HG03342 (cell line): Measurements from ENCODE around the gene ARHGAP33.

Experiments used
- ATAC-seq: cut with Tn5 transposase; IDR thresholded peaks from one replicate; pipeline ENCODE4 v1.9.1; 2021; ENCODE audit warnings: mild to moderate bottlenecking, moderate library complexity; ENCODE audit not compliant: unreplicated experiment

The ARHGAP33 gene, protein sequence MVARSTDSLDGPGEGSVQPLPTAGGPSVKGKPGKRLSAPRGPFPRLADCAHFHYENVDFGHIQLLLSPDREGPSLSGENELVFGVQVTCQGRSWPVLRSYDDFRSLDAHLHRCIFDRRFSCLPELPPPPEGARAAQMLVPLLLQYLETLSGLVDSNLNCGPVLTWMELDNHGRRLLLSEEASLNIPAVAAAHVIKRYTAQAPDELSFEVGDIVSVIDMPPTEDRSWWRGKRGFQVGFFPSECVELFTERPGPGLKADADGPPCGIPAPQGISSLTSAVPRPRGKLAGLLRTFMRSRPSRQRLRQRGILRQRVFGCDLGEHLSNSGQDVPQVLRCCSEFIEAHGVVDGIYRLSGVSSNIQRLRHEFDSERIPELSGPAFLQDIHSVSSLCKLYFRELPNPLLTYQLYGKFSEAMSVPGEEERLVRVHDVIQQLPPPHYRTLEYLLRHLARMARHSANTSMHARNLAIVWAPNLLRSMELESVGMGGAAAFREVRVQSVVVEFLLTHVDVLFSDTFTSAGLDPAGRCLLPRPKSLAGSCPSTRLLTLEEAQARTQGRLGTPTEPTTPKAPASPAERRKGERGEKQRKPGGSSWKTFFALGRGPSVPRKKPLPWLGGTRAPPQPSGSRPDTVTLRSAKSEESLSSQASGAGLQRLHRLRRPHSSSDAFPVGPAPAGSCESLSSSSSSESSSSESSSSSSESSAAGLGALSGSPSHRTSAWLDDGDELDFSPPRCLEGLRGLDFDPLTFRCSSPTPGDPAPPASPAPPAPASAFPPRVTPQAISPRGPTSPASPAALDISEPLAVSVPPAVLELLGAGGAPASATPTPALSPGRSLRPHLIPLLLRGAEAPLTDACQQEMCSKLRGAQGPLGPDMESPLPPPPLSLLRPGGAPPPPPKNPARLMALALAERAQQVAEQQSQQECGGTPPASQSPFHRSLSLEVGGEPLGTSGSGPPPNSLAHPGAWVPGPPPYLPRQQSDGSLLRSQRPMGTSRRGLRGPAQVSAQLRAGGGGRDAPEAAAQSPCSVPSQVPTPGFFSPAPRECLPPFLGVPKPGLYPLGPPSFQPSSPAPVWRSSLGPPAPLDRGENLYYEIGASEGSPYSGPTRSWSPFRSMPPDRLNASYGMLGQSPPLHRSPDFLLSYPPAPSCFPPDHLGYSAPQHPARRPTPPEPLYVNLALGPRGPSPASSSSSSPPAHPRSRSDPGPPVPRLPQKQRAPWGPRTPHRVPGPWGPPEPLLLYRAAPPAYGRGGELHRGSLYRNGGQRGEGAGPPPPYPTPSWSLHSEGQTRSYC

DNA sequence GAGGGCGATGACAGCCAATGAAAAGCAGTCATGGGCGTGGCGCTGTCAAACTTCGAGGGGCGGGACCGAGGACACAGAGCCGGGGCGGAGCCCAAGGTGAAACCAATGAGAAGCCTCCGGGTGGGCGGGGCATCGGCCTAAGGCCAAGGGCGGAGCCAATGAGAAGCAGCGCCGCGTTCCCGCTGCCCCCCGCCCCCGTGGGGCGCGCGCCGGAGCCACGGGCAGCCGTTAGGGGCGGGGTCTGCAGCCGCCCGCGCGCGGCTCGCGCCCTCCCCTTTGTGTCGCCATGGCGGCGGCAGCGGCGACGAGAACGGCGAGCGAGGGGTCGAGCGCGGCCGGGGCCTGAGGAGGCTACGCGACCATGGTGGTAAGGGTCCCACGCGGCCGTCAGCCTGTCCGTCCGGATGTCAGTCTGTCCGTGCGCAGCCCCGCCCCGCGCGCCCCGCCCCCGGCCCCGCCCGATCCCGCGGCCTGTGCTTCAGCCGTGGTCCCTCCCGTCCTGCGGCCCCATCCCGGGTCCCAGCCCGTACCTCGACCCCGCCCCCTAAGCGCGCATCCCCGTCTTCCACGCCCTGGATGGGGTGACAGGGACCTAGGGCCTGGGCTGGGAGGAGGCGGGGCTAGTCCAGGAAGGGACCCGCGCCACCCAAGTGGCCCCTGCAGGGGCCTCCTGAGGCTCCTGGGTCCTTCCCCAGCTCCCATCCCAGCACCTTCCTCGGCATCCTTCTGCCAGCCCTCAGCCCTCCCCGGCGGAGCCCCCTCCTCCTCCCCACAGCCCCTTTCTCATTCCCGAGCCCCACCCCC, at the start of gene ARHGAP33:
TSS of gene ARHGAP33 (plus strand) at position 267 of the 804 bp plus-strand sequence. CDS start at position 362, 95 bp downstream.
- peak; percentile 90 for ATAC-seq

DNA sequence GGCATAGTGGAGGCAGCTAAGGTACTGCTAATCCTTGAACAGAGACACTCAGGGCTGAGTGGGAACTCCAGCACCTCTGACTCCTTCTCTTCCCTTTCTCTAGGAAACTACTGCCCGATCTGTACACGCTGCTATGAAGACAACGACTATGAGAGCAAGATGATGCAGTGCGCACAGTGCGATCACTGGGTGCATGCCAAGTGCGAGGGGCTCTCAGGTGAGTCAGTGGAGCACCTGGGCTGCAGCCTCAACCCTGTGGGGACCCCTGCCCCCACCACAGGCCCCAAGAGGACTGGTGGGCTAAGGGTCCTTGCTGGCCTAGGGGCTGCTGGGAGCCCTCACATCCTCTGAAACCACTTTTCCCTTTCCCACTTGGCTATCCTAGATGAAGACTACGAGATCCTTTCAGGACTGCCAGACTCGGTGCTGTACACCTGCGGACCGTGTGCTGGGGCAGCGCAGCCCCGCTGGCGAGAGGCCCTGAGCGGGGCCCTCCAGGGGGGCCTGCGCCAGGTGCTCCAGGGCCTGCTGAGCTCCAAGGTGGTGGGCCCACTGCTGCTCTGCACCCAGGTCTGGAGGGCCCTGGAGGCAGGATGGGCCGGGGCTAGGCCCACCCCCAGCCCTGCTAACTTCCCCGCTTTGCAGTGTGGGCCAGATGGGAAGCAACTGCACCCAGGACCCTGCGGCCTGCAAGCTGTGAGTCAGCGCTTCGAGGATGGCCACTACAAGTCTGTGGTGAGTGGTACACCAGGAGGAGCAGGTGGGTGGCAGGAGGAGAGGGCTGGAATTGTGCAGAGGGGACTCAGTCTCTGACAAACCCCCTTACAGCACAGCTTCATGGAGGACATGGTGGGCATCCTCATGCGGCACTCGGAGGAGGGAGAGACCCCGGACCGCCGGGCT, 48.1 kb upstream of the ARHGAP33 start:
- ATAC-seq: no peak

DNA sequence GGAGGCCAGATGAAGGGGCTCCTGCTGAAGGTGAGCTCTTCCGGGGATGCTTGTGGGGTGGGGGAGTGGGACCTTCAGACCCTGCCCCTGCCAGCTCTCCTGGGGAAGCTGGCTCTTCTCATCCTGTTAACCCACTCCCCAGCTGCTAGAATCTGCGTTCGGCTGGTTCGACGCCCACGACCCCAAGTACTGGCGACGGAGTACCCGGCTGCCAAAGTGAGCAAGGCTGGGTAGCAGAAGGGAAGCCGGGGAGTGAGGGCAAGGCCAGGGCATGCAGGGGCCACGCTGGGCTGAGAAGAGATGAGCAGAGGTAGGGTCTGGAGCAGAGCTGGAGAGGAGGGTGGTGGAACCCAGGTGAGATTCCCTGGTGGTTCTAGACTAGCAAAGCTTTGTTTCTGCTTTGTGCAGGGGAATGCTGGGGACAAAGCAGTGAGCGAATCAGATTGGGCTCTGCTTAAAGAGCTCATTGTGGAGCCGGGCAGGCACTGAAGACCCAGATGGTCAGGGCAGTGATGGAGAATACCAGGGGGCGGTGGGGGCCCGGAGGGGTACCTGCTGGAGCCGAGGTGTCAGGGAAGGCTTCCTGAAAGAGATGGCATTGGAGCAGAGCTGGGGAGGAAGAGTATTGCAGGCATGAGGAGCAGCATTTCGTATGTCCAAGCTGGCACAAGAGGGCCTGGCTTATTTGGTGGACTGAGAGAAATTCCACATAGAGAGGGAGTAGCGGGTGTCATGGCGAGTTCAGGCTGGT, 47.2 kb upstream of the ARHGAP33 start:
- no peak for ATAC-seq

DNA sequence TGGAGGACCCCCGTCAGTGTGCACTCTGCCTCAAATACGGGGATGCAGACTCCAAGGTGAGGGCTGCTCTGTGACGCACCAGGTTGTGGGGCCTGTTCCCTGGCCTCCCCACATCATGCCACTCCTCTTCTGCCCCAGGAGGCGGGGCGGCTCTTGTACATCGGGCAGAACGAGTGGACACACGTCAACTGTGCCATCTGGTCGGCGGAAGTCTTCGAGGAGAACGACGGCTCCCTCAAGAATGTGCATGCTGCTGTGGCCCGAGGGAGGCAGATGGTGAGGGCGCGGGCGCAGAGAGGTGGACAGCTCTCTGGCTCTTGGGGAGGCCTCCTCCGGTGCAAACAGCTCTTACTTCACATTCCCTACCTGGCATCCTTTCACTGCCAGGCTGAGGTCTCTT, 46.3 kb upstream of the ARHGAP33 start:
- ATAC-seq: no peak

DNA sequence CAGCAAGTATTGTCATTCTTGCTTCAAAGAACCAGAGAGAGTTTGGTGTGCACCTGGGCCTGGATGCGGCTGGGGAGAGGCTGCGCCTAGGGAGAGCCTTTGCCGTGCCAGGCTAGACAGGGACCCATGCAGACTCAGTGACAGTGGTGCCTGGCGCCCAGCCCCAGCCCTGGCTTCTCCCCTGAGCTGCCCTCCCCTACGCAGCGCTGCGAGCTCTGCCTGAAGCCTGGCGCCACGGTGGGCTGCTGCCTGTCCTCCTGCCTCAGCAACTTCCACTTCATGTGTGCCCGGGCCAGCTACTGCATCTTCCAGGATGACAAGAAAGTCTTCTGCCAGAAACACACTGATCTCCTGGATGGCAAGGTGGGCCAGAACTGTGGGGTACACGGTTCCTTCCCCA, 45.6 kb upstream of the ARHGAP33 start:
- no peak for ATAC-seq

DNA sequence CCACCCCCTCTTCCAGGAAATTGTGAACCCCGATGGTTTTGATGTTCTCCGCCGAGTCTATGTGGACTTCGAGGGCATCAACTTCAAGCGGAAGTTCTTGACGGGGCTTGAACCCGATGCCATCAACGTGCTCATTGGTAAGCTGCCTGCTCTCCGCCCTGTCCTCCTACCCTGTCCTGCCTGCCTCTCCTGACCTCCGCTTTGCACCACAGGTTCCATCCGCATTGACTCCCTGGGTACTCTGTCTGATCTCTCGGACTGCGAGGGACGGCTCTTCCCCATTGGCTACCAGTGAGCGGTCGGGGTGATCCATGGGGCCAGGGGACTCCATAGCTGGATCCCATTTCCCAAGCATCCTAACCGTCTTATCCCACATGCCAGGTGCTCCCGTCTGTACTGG, 45.0 kb upstream of the ARHGAP33 start:
- ATAC-seq: no peak

DNA sequence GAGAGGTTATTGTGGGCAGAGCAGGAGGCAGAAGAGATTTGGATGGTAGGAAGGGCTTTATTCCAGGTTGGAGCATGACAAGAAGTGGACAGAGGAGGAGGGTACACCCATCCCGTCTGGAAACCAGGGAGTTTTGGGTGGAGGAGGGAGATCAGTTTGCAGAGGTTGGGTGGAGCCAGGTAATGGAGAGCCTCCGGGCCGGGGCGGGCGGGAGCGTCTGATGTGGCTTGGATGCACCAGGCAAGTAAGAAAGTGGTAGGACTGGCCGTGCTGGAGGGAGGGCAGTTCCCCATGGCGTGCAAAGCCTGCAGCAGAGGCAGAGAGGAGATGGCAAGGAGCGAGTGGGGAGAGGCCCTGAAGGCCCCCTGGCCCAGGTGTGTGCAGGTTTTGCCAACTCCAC, 44.0 kb upstream of the ARHGAP33 start:
- ATAC-seq: no peak

DNA sequence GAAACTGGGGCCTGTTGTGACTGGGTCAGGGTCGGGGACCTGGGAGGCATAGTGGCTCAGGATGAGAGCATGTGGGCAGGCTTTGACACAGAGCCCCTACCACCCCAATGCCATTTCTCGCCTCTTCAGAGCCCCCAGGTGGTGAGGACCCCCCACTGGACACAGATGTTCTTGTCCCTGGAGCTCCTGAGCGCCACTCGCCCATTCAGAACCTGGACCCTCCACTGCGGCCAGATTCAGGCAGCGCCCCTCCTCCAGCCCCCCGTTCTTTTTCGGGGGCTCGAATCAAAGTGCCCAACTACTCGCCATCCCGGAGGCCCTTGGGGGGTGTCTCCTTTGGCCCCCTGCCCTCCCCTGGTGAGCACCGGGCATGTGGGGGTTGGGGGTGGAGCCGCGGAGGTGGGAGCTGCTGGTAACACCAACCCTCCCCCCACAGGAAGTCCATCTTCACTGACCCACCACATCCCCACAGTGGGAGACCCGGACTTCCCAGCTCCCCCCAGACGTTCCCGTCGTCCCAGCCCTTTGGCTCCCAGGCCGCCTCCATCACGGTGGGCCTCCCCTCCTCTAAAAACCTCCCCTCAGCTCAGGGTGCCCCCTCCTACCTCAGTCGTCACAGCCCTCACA, 43.5 kb upstream of the ARHGAP33 start:
- no peak for ATAC-seq

DNA sequence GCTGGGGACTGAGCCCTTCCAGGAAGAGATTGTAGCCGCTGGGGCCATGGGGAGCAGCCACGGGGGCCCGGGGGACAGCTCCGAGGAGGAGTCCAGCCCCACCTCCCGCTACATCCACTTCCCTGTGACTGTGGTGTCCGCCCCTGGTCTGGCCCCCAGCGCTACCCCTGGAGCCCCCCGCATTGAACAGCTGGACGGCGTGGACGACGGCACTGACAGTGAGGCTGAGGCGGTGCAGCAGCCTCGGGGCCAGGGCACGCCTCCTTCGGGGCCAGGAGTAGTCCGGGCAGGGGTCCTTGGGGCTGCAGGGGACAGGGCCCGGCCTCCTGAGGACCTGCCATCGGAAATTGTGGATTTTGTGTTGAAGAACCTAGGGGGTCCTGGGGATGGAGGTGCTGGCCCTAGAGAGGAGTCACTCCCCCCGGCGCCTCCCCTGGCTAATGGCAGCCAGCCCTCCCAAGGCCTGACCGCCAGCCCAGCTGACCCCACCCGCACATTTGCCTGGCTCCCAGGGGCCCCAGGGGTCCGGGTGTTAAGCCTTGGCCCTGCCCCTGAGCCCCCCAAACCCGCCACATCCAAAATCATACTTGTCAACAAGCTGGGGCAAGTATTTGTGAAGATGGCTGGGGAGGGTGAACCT, 42.7 kb upstream of the ARHGAP33 start:
- ATAC-seq: no peak

DNA sequence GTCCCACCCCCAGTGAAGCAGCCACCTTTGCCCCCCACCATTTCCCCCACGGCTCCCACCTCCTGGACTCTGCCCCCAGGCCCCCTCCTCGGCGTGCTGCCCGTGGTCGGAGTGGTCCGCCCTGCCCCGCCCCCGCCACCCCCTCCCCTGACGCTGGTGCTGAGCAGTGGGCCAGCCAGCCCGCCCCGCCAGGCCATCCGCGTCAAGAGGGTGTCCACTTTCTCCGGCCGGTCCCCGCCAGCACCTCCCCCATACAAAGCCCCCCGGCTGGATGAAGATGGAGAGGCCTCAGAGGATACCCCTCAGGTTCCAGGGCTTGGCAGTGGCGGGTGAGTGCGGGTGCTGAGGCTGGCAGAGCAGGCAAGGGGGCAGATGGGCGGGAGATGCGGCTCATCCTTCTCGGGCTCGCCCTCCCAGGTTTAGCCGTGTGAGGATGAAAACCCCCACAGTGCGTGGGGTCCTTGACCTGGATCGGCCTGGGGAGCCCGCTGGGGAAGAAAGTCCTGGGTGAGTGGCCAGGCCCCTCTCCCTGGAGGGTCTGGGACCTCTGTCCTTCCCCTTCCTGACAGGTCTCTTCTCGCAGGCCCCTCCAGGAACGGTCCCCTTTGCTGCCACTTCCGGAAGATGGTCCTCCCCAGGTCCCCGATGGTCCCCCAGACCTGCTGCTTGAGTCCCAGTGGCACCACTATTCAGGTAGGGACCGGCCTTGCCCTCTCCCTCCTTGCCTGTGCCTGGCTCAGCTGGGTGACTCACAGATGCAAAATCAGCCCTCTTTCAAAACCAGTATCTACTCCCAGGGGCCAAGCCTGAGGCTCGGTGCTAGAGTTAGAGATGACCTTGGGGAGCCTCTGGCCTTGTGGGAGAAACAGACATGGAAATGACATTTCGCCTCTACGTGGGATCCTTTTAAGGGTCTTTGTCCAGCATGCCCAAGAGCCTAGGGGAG, 41.9 kb upstream of the ARHGAP33 start:
- no peak for ATAC-seq

DNA sequence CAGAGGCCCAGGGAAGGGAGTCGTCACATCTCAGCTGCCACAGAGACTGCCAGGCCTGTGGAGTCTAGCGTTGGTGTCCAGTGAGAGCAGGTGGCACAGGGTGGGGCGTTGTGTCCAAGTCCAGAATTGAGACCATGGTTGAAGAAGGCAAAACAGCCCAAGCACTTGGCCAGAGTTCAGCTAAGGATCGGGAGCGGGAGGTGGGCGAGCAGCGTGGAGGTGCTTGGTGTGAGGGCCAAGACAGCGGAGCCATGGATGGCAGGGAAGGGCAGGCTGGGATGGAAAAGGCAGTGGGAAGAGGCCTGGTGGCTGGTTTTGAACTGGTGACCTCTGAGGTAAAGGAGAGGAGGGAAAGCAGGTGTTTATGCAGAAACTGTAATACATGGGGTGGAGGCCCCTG, 41.1 kb upstream of the ARHGAP33 start:
- ATAC-seq: no peak

DNA sequence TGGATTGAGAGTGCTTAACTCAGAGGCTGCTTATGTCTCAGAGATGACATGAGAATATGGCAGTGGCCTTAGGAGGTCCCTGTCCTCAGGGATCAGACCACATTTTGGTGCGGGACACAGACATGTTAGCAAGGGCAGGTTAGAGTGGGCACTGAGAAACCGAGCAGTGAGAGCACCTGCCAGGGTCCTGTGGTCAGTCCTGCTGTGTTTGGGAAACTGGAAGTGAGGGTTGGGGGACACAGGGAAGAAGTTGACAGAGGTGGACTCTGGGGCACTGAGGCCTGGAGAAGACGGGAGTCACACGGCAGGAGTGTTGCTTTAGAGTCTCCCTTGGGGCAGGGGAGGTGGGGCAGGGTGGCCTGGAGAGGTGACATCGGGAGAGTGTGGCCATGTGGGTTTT, 40.5 kb upstream of the ARHGAP33 start:
- ATAC-seq: no peak

DNA sequence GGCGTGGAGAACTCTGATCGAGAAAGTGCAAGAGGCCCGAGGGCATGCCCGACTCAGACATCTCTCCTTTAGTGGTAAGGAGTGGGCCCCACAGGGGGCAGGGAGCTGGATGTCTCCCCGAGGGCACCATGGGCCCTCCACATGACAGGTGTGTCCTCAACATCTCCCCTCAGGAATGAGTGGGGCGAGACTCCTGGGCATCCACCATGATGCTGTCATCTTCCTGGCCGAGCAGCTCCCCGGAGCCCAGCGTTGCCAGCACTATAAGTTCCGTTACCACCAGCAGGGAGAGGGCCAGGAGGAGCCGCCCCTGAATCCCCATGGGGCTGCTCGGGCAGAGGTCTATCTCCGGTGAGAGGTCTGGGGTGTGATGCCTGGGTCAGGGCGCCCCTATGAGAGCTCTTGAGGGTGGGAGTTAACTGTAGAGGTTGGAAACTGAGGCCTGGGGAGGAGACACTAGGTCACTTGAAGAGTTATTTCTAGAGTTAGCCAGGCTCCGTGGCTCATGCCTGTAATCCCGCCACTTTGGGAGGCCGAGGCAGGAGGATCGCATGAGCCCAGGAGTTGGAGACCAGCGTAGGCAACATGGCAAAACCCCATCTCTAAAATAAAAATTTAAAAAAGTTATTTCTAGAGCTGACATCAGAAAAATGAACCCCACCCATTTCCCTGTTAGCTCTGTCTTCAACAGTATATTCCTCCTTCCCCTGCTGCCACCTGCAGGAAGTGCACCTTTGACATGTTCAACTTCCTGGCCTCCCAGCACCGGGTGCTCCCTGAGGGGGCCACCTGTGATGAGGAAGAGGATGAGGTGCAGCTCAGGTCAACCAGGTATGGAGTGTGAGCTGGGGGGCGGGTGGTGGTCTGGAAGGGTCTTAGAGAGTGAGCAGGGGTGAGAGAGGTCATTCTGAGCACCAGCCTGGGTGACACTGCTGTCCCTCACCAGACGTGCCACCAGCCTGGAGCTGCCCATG, 38.2 kb upstream of the ARHGAP33 start:
- ATAC-seq: no peak

DNA sequence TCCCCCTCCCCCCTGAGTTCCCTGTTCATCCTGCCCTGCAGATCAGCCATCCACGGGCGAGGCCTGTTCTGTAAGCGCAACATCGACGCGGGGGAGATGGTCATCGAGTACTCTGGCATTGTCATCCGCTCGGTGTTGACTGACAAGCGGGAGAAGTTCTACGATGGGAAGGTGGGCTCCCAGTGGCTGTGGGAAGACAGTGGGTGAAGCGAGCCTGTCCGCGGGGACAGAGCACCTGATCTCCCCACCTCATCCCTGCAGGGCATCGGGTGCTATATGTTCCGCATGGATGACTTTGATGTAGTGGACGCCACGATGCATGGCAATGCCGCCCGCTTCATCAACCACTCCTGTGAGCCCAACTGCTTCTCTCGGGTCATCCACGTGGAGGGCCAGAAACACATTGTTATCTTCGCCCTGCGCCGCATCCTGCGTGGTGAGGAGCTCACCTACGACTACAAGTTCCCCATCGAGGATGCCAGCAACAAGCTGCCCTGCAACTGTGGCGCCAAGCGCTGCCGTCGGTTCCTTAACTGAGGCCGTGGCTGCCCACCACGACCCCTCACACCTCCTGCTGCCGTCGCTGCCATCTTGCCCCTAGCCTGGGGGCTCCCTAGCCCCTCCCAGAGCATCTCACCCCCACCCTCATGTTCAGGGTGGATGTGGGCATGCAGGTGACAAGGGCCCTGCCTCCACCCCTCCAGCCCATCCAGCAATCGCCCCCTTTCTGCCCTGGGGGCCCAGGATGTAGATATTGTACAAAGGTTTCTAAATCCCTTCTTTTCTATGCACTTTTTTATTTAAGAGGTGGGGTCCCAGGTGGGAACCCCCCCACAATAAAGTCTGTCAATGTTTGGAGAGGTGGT, 37.1 kb upstream of the ARHGAP33 start:
- no peak for ATAC-seq

DNA sequence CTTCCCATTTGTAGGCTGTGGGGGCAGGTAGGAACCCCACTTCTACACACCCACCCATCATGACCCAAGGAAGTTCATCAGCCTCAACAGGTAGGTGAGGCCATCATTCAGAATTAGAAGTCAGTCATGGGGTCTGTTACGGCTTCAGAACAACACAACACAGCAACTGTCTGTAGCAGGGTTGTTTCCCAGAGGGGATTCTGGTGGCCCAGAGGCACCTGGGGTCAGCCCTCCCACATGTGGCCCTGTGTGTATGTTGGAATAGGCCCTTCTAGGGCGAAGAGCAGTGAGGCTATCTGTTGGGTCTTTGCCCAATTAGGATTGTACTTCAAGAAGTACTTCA, 36.5 kb upstream of the ARHGAP33 start:
- no peak for ATAC-seq
